ENCODE data around the gene ERN2. TPM values are rescaled to one million over a fixed set of nuclear protein-coding genes. Genes with fewer than 3 reads are reported as not detected.

Gene ERN2
- total and polyA plus RNA-seq, 9 of the 15 experiments (the other 6 are each of a cell fraction or from before 2014, with no cell fraction given) = 0.07 to 1.5 (median 0.51) TPM; not detected in 3

GRCh38 chr16:23640615-23640930 is 72.4 kb downstream of the ERN2 start:
- 0% methylated on average over 8 of the region's 8 CpGs for WGBS (ENCODE audit: insufficient coverage, low coverage, missing lambda C conversion rate)
- Histone ChIP-seq H4K20me1 (replicated peaks; ENCODE audit: control insufficient read depth, insufficient read depth, low read length) (no peaks in the 10 kb centered on the region), H3K27ac (ENCODE audit: extremely low read depth, low read depth, low read length) (peak overlapping the region; percentile 89), H3K4me1 (replicated peaks in 1 of 2; ENCODE audit: control insufficient read depth in 2 of 2, insufficient read depth in 2 of 2, low read length in 2 of 2) (peaks cover 8 to 15% of the 10 kb centered on the region in 2 experiments; a peak in 4 of 5 replicates), H3K27me3 (ENCODE audit: control insufficient read depth in 2 of 2, insufficient read depth in 2 of 2, low read length in 2 of 2) (no peaks in the 10 kb centered on the region), H3K9me1 (ENCODE audit: control insufficient read depth, insufficient read depth, low read length) (no peaks in the 10 kb centered on the region), H3K36me3 (ENCODE audit: control insufficient read depth, insufficient read depth, low read length) (peaks cover 39% of the 10 kb centered on the region), H3K79me2 (ENCODE audit: control insufficient read depth, insufficient read depth, low read length) (peaks cover 39% of the 10 kb centered on the region), H2AFZ (ENCODE audit: low read depth, low read length) (peak overlapping the region; percentile 88), H3K9me3 (replicated peaks; ENCODE audit: control insufficient read depth, insufficient read depth, low read depth, low read length) (no peaks in the 10 kb centered on the region), H3K4me3 (peak overlapping the region; percentile 85), H3K4me2 (ENCODE audit: insufficient read depth, low read length) (peak overlapping the region; percentile 96), H3K9ac (ENCODE audit: insufficient read depth in 1 of 2, low read depth in 2 of 2, low read length in 2 of 2) (peak overlapping the region; percentile 93 to 95)
- ChIA-PET POLR2A (interaction anchor here (0.9 to 1.8 kb wide), 7 partner anchors 9 to 69 kb away, joined by 3 to 5 read pairs (median 3); no protein-coding TSS in a partner anchor), CTCF (ENCODE audit: low intra/inter-chr PET ratio) (no interaction called here)
- BruUV-seq (replicated peaks) = no TSS peak
- peak; percentile 21 for ATAC-seq
- in situ Hi-C loops (cut with MboI) (no loop called here), intact Hi-C loops (cut with micrococcal nuclease) (loop anchor here (2.0 kb wide), 1 partner anchor 38 kb away; the partner anchor contains the start of gene PLK1)
- peak; percentile 15 for FAIRE-seq
- peak in 2 of 4 experiments; percentile 41 for DNase-seq (ENCODE audit: extremely low read depth in 1 of 4, low spot score in 3 of 4)
- no peak for TF ChIP-seq ZNF551 (CRISPR knock-in tag; IDR thresholded peaks at IDR 0.05)
- TF ChIP-seq SMARCA5 (IDR thresholded peaks at IDR 0.05) = 0 out of 2 replicates have a peak, but pooled peaks have one; percentile 4
- no peak for TF ChIP-seq NR2C1 (IDR thresholded peaks at IDR 0.05)
- no peak for TF ChIP-seq NR2C1 (tag; IDR thresholded peaks at IDR 0.05)
- TF ChIP-seq ZNF280B (CRISPR knock-in tag; IDR thresholded peaks at IDR 0.05) = no peak
- 0 out of 2 replicates have a peak, but pooled peaks have one; percentile 25 for TF ChIP-seq FOXJ2 (tag; IDR thresholded peaks at IDR 0.05)
- TF ChIP-seq ZNF24 (IDR thresholded peaks at IDR 0.05) = no peak
- TF ChIP-seq EGR1 (conservative IDR thresholded peaks at IDR 0.05) = peak; percentile 25; the same call in 1 of the 2 replicates
- TF ChIP-seq, protein P1, sequence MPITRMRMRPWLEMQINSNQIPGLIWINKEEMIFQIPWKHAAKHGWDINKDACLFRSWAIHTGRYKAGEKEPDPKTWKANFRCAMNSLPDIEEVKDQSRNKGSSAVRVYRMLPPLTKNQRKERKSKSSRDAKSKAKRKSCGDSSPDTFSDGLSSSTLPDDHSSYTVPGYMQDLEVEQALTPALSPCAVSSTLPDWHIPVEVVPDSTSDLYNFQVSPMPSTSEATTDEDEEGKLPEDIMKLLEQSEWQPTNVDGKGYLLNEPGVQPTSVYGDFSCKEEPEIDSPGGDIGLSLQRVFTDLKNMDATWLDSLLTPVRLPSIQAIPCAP (CRISPR knock-in tag; IDR thresholded peaks at IDR 0.05; ENCODE audit: borderline replicate concordance) = 0 out of 2 replicates have a peak, but pooled peaks have one; percentile 51
- TF ChIP-seq VEZF1 (CRISPR knock-in tag; IDR thresholded peaks at IDR 0.05) = peak; percentile 52; the same call in 1 of the 2 replicates
- TF ChIP-seq HMBOX1 (IDR thresholded peaks at IDR 0.05) = no peak
- no peak for TF ChIP-seq ZNF583 (CRISPR knock-in tag; IDR thresholded peaks at IDR 0.05)
- TF ChIP-seq ZNF639 (CRISPR knock-in tag; conservative IDR thresholded peaks at IDR 0.05 in 1 of 2, IDR thresholded peaks at IDR 0.05 in 1 of 2) = peak in 1 of 2 experiments; percentile 79; a peak in 2 of 4 replicates
- no peak for TF ChIP-seq CREBBP (IDR thresholded peaks at IDR 0.05; ENCODE audit: low read depth, low read length)
